ENCODE data around the gene VCP.

The VCP gene

DNA sequence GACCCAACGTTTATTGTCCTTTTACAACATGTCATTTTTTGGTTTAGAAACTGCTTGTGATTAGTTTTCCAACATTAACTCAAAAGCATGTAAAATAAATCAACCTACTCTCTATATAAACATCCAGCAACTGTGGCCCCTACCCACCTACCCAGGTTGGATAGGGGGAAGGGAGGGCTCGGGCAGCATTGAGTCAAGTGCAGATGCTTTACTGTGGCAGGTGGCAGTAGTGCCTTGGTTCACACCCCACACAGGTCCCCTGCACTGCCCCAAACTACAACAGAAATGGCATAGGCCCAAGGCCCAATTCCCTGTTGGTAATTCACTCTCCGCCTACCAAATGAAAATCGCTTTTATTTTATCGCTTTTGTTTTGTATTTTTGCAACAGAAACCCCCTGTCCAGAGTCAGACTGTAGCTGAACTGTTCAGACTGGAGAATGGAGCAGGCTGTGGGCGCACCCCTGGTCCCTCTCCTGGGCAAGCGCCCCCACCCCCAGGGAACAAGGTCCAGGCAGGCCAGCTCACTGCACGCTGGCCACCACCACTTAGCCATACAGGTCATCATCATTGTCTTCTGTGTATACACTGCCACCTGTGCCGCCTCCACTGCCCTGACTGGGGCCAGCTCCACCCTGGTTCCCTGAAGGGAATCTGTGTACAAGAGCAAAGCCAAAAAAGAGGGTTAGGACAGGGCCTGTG lies 15.7 kb downstream of the VCP start:
- no peak overlapping the region for H3K27ac ChIP-seq (ENCODE audit: poor library complexity, severe bottlenecking)
- no peak overlapping the region for H3K4me3 ChIP-seq (ENCODE audit: severe bottlenecking)
- no peak for DNase-seq (ENCODE audit: low spot score)
- TF ChIP-seq CTCF (IDR thresholded peaks at IDR 0.05; ENCODE audit: poor library complexity, severe bottlenecking) = no peak
- H3K27me3 ChIP-seq (ENCODE audit: insufficient read depth, poor library complexity, severe bottlenecking) = no peaks in the 10 kb centered on the region
- H3K4me1 ChIP-seq (ENCODE audit: insufficient read depth, poor library complexity, severe bottlenecking) = no peaks in the 10 kb centered on the region
- ATAC-seq (ENCODE audit: low read depth) = 0 out of 3 replicates have a peak, but pooled peaks have one; percentile 8
- H3K9me3 ChIP-seq (ENCODE audit: severe bottlenecking) = no peaks in the 10 kb centered on the region
- H3K36me3 ChIP-seq (ENCODE audit: low read depth) = peaks cover 71% of the 10 kb centered on the region

GRCh38 chr9:35054871-35055644 lies 17.4 kb downstream of the VCP start:
- ATAC-seq (ENCODE audit: low read depth) (no peak), DNase-seq (ENCODE audit: low spot score) (no peak)
- Histone ChIP-seq H3K27me3 (ENCODE audit: insufficient read depth, poor library complexity, severe bottlenecking) (no peaks in the 10 kb centered on the region), H3K27ac (ENCODE audit: poor library complexity, severe bottlenecking) (no peak overlapping the region), H3K4me3 (ENCODE audit: severe bottlenecking) (no peak overlapping the region), H3K36me3 (ENCODE audit: low read depth) (peaks cover 54% of the 10 kb centered on the region), H3K9me3 (ENCODE audit: severe bottlenecking) (no peaks in the 10 kb centered on the region), H3K4me1 (ENCODE audit: insufficient read depth, poor library complexity, severe bottlenecking) (no peaks in the 10 kb centered on the region)
- TF ChIP-seq CTCF (IDR thresholded peaks at IDR 0.05; ENCODE audit: poor library complexity, severe bottlenecking) = no peak

GRCh38 chr9:35054185-35054835 lies 18.1 kb downstream of the VCP start:
- no peaks in the 10 kb centered on the region for H3K9me3 ChIP-seq (ENCODE audit: severe bottlenecking)
- peaks cover 47% of the 10 kb centered on the region for H3K36me3 ChIP-seq (ENCODE audit: low read depth)
- DNase-seq (ENCODE audit: low spot score) (no peak), ATAC-seq (ENCODE audit: low read depth) (no peak)
- H3K4me3 ChIP-seq (ENCODE audit: severe bottlenecking) = no peak overlapping the region
- TF ChIP-seq CTCF (IDR thresholded peaks at IDR 0.05; ENCODE audit: poor library complexity, severe bottlenecking) = no peak
- H3K4me1 ChIP-seq (ENCODE audit: insufficient read depth, poor library complexity, severe bottlenecking) = no peaks in the 10 kb centered on the region
- no peak overlapping the region for H3K27ac ChIP-seq (ENCODE audit: poor library complexity, severe bottlenecking)
- no peaks in the 10 kb centered on the region for H3K27me3 ChIP-seq (ENCODE audit: insufficient read depth, poor library complexity, severe bottlenecking)

- Histone ChIP-seq H3K4me1 (ENCODE audit: insufficient read depth, poor library complexity, severe bottlenecking) (no peaks in the 10 kb centered on the region), H3K9me3 (ENCODE audit: severe bottlenecking) (no peaks in the 10 kb centered on the region), H3K27ac (ENCODE audit: poor library complexity, severe bottlenecking) (no peak overlapping the region), H3K27me3 (ENCODE audit: insufficient read depth, poor library complexity, severe bottlenecking) (no peaks in the 10 kb centered on the region), H3K4me3 (ENCODE audit: severe bottlenecking) (no peak overlapping the region), H3K36me3 (ENCODE audit: low read depth) (peaks cover 20% of the 10 kb centered on the region)
- peak; percentile 82 for ATAC-seq (ENCODE audit: low read depth)
- DNase-seq (ENCODE audit: low spot score) = no peak
- peak; percentile 73 for TF ChIP-seq CTCF (IDR thresholded peaks at IDR 0.05; ENCODE audit: poor library complexity, severe bottlenecking)
Measured at GRCh38 chr9:35051069-35051967, 21.1 kb downstream of the VCP start.

Measured in RWPE2 (cell line).